GM12864 (cell line): ENCODE results near the gene POLR2E.
A peak's percentile ranks its signal among the peaks of the same experiment; 100 is the strongest.

Experiments
- DNase-seq: peaks from one replicate; pipeline ENCODE4 v3.0.0-alpha.2; 2011; ENCODE audit warnings: low read depth
- H3K4me3 ChIP-seq: 2 replicates; pipeline ENCODE4 v1.5.1; 2011; ENCODE audit warnings: mild to moderate bottlenecking, low read depth, low read length, control low read depth
- TF ChIP-seq, protein P1 (sequence below): IDR thresholded peaks from 2 replicates; pipeline ENCODE4 v1.5.1; 2011; ENCODE audit warnings: low read depth, mild to moderate bottlenecking, moderate library complexity, low read length, control low read depth, inconsistent platforms; ENCODE audit errors: missing control alignments

POLR2E gene

DNA sequence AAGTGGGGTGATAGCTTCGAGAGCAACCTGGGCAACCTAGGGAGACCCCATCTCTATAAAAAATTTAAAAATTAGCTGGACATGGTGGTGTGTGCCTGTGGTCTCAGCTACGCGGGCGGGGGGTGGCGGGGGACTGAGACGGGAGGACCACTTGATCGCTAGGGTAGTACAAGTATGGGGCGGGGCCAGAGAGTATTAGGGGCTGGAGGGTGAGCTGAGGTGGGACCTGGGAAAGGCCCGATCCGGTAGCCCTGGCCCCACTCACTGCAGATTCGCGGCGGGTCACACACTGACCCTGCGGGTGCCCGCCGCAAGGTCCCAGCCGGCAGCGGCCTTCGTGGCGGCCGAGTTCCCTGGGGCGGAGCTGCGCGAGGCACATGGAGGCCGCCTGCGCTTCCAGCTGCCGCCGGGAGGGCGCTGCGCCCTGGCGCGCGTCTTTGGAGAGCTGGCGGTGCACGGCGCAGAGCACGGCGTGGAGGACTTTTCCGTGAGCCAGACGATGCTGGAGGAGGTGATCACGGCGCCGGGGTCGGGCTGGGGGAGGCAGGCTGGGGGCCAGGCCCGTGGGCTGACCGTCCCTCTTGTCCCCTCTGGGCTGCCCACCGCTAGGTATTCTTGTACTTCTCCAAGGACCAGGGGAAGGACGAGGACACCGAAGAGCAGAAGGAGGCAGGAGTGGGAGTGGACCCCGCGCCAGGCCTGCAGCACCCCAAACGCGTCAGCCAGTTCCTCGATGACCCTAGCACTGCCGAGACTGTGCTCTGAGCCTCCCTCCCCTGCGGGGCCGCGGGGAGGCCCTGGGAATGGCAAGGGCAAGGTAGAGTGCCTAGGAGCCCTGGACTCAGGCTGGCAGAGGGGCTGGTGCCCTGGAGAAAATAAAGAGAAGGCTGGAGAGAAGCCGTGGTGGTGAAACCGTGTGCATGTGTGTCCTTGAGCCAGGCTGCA lies 30.2 kb downstream of the POLR2E start:
- no peak for DNase-seq
- TF ChIP-seq, protein P1, sequence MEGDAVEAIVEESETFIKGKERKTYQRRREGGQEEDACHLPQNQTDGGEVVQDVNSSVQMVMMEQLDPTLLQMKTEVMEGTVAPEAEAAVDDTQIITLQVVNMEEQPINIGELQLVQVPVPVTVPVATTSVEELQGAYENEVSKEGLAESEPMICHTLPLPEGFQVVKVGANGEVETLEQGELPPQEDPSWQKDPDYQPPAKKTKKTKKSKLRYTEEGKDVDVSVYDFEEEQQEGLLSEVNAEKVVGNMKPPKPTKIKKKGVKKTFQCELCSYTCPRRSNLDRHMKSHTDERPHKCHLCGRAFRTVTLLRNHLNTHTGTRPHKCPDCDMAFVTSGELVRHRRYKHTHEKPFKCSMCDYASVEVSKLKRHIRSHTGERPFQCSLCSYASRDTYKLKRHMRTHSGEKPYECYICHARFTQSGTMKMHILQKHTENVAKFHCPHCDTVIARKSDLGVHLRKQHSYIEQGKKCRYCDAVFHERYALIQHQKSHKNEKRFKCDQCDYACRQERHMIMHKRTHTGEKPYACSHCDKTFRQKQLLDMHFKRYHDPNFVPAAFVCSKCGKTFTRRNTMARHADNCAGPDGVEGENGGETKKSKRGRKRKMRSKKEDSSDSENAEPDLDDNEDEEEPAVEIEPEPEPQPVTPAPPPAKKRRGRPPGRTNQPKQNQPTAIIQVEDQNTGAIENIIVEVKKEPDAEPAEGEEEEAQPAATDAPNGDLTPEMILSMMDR, result peak; percentile 91
- H3K4me3 ChIP-seq, result no peak overlapping the region

DNA sequence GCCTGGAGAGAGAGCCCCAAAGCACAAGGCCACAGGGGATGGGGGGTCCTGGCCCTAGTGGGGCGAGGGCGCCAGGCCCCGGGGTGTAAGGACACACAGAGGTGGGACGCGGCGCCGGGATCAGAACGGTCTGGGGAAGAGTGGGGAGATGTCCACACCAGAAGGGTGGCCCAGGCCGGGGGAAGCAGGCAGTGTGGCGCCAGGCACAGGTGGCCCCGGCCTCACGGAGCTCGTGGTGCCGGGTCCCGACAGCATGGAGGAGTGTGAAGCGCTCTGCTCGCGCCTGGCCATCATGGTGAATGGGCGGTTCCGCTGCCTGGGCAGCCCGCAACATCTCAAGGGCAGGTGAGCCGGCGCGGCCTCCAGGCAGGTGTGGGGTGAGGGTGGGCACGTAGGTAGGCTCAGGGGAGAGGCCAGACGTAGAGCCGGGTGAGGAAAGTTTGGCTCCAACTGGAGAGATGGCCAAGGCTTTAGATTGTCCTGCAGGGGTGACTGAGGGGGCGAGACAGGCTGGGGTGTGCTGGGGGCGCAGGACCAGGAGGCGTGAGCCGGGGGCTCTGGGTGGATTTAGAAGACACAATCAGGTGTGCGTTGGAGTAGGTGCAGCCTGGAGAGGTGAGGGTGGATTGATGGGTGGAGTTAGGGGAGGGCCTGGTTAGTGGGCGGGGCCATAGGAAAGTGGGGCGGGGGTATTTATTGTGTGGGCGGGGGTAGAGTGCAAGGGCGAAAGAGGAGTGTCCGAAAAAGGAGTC lies 31.1 kb downstream of the POLR2E start:
- no peak overlapping the region for H3K4me3 ChIP-seq
- DNase-seq, result no peak
- TF ChIP-seq, protein P1, result no peak

DNA sequence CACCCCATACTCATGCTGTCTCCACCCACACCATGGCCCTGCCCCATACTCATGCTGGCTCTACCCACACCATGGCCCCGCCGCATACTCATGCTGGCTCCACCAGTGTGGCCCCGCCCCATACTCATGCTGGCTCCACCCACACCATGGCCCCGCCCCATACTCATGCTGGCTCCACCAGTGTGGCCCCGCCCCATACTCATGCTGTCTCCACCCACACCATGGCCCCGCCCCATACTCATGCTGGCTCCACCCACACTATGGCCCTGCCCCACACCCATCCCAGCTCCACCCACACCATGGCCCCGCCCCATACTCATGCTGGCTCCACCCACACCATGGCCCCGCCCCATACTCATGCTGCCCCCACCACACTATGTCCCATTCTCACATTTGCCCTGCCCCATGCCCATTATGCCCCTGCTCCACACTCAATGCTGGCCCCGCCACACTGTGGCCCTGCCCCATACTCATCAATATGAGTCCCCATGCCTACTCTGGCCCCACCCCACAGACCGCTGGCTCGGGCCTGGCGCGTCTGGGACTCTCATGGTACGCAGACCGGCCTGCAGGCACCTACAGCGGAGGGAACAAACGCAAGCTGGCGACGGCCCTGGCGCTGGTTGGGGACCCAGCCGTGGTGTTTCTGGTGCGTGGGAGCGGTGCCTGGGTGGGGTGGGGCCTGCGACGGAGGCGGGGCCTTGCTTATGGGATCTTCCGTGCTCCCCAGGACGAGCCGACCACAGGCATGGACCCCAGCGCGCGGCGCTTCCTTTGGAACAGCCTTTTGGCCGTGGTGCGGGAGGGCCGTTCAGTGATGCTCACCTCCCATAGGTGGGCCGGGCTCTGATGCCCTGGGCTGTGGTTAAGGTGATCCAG lies 31.9 kb downstream of the POLR2E start:
- no peak overlapping the region for H3K4me3 ChIP-seq
- TF ChIP-seq, protein P1, result no peak
- peak; percentile 77 for DNase-seq

DNA sequence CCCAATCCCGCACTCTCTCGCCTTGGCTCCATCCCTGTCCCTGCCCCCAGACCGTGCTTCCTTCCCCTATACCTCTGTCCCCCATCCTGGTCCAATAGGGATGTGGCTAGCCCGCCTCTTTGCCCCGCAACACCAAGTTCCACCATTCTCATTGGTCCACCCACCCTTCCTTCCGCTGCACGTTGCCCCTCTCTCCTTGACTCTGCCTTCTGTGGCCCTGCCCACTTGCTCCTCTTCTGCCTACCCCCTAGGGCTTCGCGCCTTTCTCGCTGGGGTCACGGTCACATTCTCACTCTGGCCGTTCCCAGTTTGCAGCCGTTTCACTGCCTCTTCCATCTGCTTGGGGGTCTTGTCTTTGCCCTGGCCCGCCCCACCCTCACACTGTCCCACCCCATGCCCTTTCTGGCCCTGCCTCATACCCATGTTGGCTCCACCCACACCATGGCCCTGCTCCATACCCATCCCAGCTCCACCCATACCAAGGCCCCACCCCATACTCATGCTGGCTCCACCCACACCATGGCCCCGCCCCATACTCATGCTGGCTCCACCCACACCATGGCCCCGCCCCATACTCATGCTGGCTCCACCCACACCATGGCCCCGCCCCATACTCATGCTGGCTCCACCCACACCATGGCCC lies 32.7 kb downstream of the POLR2E start:
- no peak overlapping the region for H3K4me3 ChIP-seq
- TF ChIP-seq, protein P1, result no peak
- DNase-seq, result no peak

DNA sequence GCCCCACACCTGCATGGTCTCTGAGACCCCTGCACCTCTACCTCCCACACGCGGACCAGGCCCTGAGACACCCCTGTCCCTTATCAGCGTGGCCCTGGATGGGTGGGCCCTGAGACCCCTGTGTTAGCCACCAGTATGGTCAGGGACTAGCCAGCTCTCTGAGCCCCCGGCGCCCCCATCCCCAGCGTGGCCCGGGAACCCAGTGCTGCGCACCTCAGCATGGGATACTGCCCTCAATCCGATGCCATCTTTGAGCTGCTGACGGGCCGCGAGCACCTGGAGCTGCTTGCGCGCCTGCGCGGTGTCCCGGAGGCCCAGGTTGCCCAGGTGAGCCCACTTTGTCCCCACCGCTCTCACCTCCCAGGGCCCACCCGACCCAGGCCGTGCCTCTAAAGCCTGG lies 33.2 kb downstream of the POLR2E start:
- no peak for DNase-seq
- no peak overlapping the region for H3K4me3 ChIP-seq
- TF ChIP-seq, protein P1, result no peak

DNA sequence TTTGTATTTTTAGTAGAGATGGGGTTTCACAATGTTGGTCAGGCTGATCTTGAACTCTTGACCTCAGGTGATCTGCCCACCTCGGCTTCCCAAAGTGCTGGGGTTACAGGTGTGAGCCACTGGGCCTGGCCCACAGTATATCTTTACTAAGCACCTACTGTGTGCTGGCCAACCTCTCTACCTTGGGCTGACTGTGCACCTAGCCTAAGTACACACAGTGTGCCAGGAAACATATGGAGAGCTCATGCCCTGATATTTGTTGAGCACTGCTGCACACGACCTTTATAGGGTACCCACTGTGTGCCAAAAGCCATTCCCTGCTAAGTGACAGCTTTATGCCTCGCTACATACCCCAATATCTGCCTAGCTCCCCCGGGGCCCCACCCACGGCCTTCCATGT lies 34.5 kb downstream of the POLR2E start:
- no peak overlapping the region for H3K4me3 ChIP-seq
- no peak for DNase-seq
- TF ChIP-seq, protein P1, result no peak
